Trophoblast cell (in vitro differentiated cells and primary cell): ENCODE data around the gene ENO2.

Experiments used
- DNase-seq, 2 donors: peaks; one replicate each; pipeline ENCODE4 v3.0.0-alpha.2; 2016
- H2AFZ ChIP-seq: 2 replicates; pipeline ENCODE4 v1.6.1; 2013; ENCODE audit warnings: low read length, moderate library complexity, mild to moderate bottlenecking; ENCODE audit not compliant: insufficient read depth, poor library complexity
- H2AK5ac ChIP-seq: 2 replicates; pipeline ENCODE4 v1.6.1; 2013; ENCODE audit warnings: mild to moderate bottlenecking, low read length
- H2BK120ac ChIP-seq: 2 replicates; pipeline ENCODE4 v1.6.1; 2013; ENCODE audit warnings: low read length, mild to moderate bottlenecking, moderate library complexity; ENCODE audit not compliant: insufficient read depth, poor library complexity
- H2BK12ac ChIP-seq: 2 replicates; pipeline ENCODE4 v1.6.1; 2013; ENCODE audit warnings: mild to moderate bottlenecking, low read length, moderate library complexity
- H2BK5ac ChIP-seq: 2 replicates; pipeline ENCODE4 v1.6.1; 2013; ENCODE audit warnings: low read length, low read depth, moderate library complexity, mild to moderate bottlenecking; ENCODE audit not compliant: poor library complexity
- H3K14ac ChIP-seq: 2 replicates; pipeline ENCODE4 v1.6.1; 2013; ENCODE audit warnings: mild to moderate bottlenecking, low read length
- H3K18ac ChIP-seq: 2 replicates; pipeline ENCODE4 v1.6.1; 2013; ENCODE audit warnings: mild to moderate bottlenecking, low read length
- H3K23ac ChIP-seq: 2 replicates; pipeline ENCODE4 v1.6.1; 2013; ENCODE audit warnings: low read length
- H3K27ac ChIP-seq: 2 replicates; pipeline ENCODE4 v1.5.1; 2013; ENCODE audit warnings: low read depth, mild to moderate bottlenecking, inconsistent platforms, low read length, moderate library complexity
- H3K27me3 ChIP-seq: 2 replicates; pipeline ENCODE4 v1.6.1; 2013; ENCODE audit warnings: inconsistent platforms, mild to moderate bottlenecking, low read length, moderate library complexity; ENCODE audit not compliant: insufficient read depth
- H3K36me3 ChIP-seq, 2 experiments: 1 replicate in 1 of 2; 2 replicates in 1 of 2; pipeline ENCODE4 v1.6.1; 2013; ENCODE audit warnings: low read length in 2 of 2, mild to moderate bottlenecking in 2 of 2, moderate library complexity in 1 of 2; ENCODE audit not compliant: insufficient read depth in 2 of 2, control insufficient read depth in 1 of 2
- H3K4ac ChIP-seq: 2 replicates; pipeline ENCODE4 v1.6.1; 2013; ENCODE audit warnings: low read depth, mild to moderate bottlenecking, low read length, moderate library complexity
- H3K4me1 ChIP-seq, 2 experiments: 1 replicate in 1 of 2; 2 replicates in 1 of 2; pipeline ENCODE4 v1.6.1; 2013; ENCODE audit warnings: low read length in 2 of 2, mild to moderate bottlenecking in 2 of 2, moderate library complexity in 1 of 2; ENCODE audit not compliant: insufficient read depth in 2 of 2, control insufficient read depth in 1 of 2
- H3K4me2 ChIP-seq: 2 replicates; pipeline ENCODE4 v1.6.1; 2013; ENCODE audit warnings: inconsistent platforms, mild to moderate bottlenecking, low read length, moderate library complexity
- H3K4me3 ChIP-seq: 2 replicates; pipeline ENCODE4 v1.5.1; 2013; ENCODE audit warnings: mild to moderate bottlenecking, low read depth, low read length, inconsistent platforms
- H3K79me1 ChIP-seq: one replicate; pipeline ENCODE4 v1.6.1; 2013; ENCODE audit warnings: low read length
- H3K79me2 ChIP-seq: 2 replicates; pipeline ENCODE4 v1.6.1; 2013; ENCODE audit warnings: low read length, mild to moderate bottlenecking; ENCODE audit not compliant: control insufficient read depth, insufficient read depth, poor library complexity
- H3K9ac ChIP-seq: 2 replicates; pipeline ENCODE4 v1.6.1; 2013; ENCODE audit warnings: mild to moderate bottlenecking, low read length
- H3K9me3 ChIP-seq: 2 replicates; pipeline ENCODE4 v1.6.1; 2013; ENCODE audit warnings: low read depth, mild to moderate bottlenecking, control low read depth, inconsistent platforms, low read length; ENCODE audit not compliant: insufficient read depth
- H4K12ac ChIP-seq: 2 replicates; pipeline ENCODE4 v1.6.1; 2013; ENCODE audit warnings: low read depth, mild to moderate bottlenecking, low read length, moderate library complexity
- H4K8ac ChIP-seq: 2 replicates; pipeline ENCODE4 v1.6.1; 2013; ENCODE audit warnings: low read depth, mild to moderate bottlenecking, low read length, moderate library complexity
- H4K91ac ChIP-seq: one replicate; pipeline ENCODE4 v1.6.1; 2013; ENCODE audit warnings: low read depth, mild to moderate bottlenecking, low read length, moderate library complexity
- WGBS: extraction: QIAGEN DNeasy Blood & Tissue Kit; methylation state at CpG from one replicate; pipeline ENCODE4 v1.1.7; 2013; ENCODE audit warnings: missing lambda C conversion rate; ENCODE audit not compliant: insufficient read length, insufficient coverage; ENCODE audit errors: extremely low coverage; 5-methylcytosine and 5-hydroxymethylcytosine counted together

The ENO2 gene

DNA sequence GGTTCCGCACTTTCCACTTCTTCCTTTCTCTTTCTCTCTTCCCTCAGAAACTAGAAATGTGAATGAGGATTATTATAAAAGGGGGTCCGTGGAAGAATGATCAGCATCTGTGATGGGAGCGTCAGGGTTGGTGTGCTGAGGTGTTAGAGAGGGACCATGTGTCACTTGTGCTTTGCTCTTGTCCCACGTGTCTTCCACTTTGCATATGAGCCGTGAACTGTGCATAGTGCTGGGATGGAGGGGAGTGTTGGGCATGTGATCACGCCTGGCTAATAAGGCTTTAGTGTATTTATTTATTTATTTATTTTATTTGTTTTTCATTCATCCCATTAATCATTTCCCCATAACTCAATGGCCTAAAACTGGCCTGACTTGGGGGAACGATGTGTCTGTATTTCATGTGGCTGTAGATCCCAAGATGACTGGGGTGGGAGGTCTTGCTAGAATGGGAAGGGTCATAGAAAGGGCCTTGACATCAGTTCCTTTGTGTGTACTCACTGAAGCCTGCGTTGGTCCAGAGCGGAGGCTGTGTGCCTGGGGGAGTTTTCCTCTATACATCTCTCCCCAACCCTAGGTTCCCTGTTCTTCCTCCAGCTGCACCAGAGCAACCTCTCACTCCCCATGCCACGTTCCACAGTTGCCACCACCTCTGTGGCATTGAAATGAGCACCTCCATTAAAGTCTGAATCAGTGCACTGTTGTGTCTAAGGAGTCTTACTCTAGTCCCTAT lies 8.8 kb downstream of the ENO2 start:
- no peaks in the 10 kb centered on the region for H3K27me3 ChIP-seq
- no peak overlapping the region for H4K12ac ChIP-seq
- no peak overlapping the region for H2BK5ac ChIP-seq
- no peak overlapping the region for H2AFZ ChIP-seq
- H3K79me2 ChIP-seq = peaks cover 12% of the 10 kb centered on the region
- H3K4me1 ChIP-seq = peaks cover 24 to 28% of the 10 kb centered on the region in 2 experiments
- H3K4ac ChIP-seq = no peak overlapping the region
- no peak overlapping the region for H3K27ac ChIP-seq
- no peak overlapping the region for H3K4me2 ChIP-seq
- no peak overlapping the region for H3K23ac ChIP-seq
- no peak overlapping the region for H3K18ac ChIP-seq
- no peak overlapping the region for H4K91ac ChIP-seq
- H2AK5ac ChIP-seq = no peak overlapping the region
- H3K9me3 ChIP-seq = no peaks in the 10 kb centered on the region
- H3K14ac ChIP-seq = no peak overlapping the region
- no peak overlapping the region for H4K8ac ChIP-seq
- WGBS = no CpG with 5 or more reads among the region's 10 CpGs
- no peak for DNase-seq
- H2BK120ac ChIP-seq = no peak overlapping the region
- H3K4me3 ChIP-seq = no peak overlapping the region
- no peaks in the 10 kb centered on the region for H3K36me3 ChIP-seq
- peaks cover 24% of the 10 kb centered on the region for H3K79me1 ChIP-seq
- H2BK12ac ChIP-seq = no peak overlapping the region
- H3K9ac ChIP-seq = no peak overlapping the region

DNA sequence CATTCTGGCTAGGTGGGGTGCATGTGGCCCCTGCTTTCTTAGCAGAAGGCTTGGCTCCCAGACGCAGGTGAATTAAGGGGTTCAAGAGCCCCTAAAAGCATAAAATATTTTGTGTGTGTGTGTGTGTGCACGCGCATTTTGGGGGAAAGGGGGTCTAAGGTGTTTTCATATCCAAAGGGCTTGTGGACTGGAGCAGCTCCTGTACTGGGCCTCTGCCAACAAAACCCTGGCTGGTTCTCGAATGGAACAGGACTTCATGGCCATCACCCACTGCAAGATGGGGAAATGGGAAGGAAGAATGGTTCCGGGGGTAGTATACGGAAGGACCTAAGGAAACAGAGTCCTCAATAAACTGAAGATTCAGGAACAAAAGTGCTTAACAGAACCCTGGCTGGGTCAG lies 9.5 kb downstream of the ENO2 start:
- Histone ChIP-seq H3K79me2 (peaks cover 18% of the 10 kb centered on the region), H3K4me1 (peaks cover 24 to 28% of the 10 kb centered on the region in 2 experiments), H2BK120ac (no peak overlapping the region), H4K91ac (no peak overlapping the region), H3K4ac (no peak overlapping the region), H3K4me3 (no peak overlapping the region), H3K27me3 (no peaks in the 10 kb centered on the region), H2AFZ (no peak overlapping the region), H3K18ac (no peak overlapping the region), H2BK12ac (no peak overlapping the region), H4K8ac (no peak overlapping the region), H3K14ac (no peak overlapping the region), H2BK5ac (no peak overlapping the region), H3K27ac (no peak overlapping the region), H3K23ac (no peak overlapping the region), H3K9me3 (no peaks in the 10 kb centered on the region), H3K36me3 (no peaks in the 10 kb centered on the region), H4K12ac (no peak overlapping the region), H2AK5ac (no peak overlapping the region), H3K79me1 (peaks cover 30% of the 10 kb centered on the region), H3K9ac (no peak overlapping the region), H3K4me2 (no peak overlapping the region)
- no peak for DNase-seq
- no CpG with 5 or more reads among the region's 6 CpGs for WGBS

- peaks cover 30% of the 10 kb centered on the region for H3K79me2 ChIP-seq
- no peak overlapping the region for H3K4me3 ChIP-seq
- H4K91ac ChIP-seq = peak overlapping the region; percentile 63
- H3K23ac ChIP-seq = no peak overlapping the region
- H3K18ac ChIP-seq = peak overlapping the region; percentile 77
- peak overlapping the region; percentile 71 for H2BK120ac ChIP-seq
- H3K79me1 ChIP-seq = peaks cover 35% of the 10 kb centered on the region
- peak overlapping the region; percentile 45 for H3K14ac ChIP-seq
- no peak for DNase-seq
- H3K36me3 ChIP-seq = no peaks in the 10 kb centered on the region
- H3K4me1 ChIP-seq = peaks cover 33 to 39% of the 10 kb centered on the region in 2 experiments
- no CpG with 5 or more reads among the region's 1 CpG for WGBS
- peak overlapping the region; percentile 23 for H4K12ac ChIP-seq
- peak overlapping the region; percentile 76 for H4K8ac ChIP-seq
- H2AFZ ChIP-seq = peak overlapping the region; percentile 26
- H2AK5ac ChIP-seq = peak overlapping the region; percentile 85
- peak overlapping the region; percentile 36 for H3K4me2 ChIP-seq
- peak overlapping the region; percentile 78 for H2BK5ac ChIP-seq
- no peak overlapping the region for H3K9ac ChIP-seq
- H3K4ac ChIP-seq = peak overlapping the region; percentile 27
- no peaks in the 10 kb centered on the region for H3K27me3 ChIP-seq
- no peaks in the 10 kb centered on the region for H3K9me3 ChIP-seq
- peak overlapping the region; percentile 58 for H2BK12ac ChIP-seq
- peak overlapping the region; percentile 90 for H3K27ac ChIP-seq
Observed at GRCh38 chr12:6925239-6925539, 10.8 kb downstream of the ENO2 start.

- Histone ChIP-seq H3K14ac (peak overlapping the region; percentile 70), H3K79me2 (peaks cover 30% of the 10 kb centered on the region), H3K4me2 (peak overlapping the region; percentile 86), H3K36me3 (no peaks in the 10 kb centered on the region), H4K12ac (peak overlapping the region; percentile 47), H3K27ac (peak overlapping the region; percentile 90), H4K8ac (peak overlapping the region; percentile 76), H2BK12ac (peak overlapping the region; percentile 58), H3K18ac (peak overlapping the region; percentile 77), H3K23ac (no peak overlapping the region), H3K9me3 (no peaks in the 10 kb centered on the region), H2AK5ac (peak overlapping the region; percentile 85), H3K79me1 (peaks cover 35% of the 10 kb centered on the region), H4K91ac (peak overlapping the region; percentile 63), H3K4me3 (peak overlapping the region; percentile 16), H3K4ac (peak overlapping the region; percentile 1), H3K9ac (no peak overlapping the region), H3K27me3 (no peaks in the 10 kb centered on the region), H3K4me1 (peaks cover 34 to 39% of the 10 kb centered on the region in 2 experiments), H2BK5ac (peak overlapping the region; percentile 78), H2BK120ac (peak overlapping the region; percentile 71), H2AFZ (peak overlapping the region; percentile 38)
- DNase-seq = peak in 1 of 2 donors; percentile 49
- WGBS = no CpG with 5 or more reads among the region's 8 CpGs
Observed at GRCh38 chr12:6925540-6926279, 11.3 kb downstream of the ENO2 start.
